ENCODE data around the gene ILDR2. TPM values are rescaled to one million over a fixed set of nuclear protein-coding genes. Genes with fewer than 3 reads are reported as not detected.

The ILDR2 gene
- total RNA-seq, 1 donor from 2014 or later, result 1.6 TPM

DNA sequence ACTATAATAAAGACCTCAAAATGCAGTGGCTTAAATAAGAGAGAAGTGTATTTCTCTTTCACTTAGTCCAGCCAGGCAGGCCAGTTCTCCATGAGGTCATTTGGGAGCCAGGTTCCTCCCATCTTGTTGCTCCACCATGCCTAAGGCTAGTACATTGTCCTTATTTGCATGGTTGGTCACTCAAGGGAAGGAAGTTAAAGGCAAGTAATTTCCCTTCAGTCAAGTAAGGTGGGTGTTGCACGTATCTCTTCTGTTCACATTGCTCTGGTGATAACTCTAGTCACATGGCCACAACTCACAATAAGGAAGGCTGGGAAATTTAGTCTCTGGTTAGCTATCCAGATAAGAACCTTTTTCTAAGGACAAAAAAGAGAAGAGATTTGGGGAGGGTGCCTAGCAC lies 72.1 kb downstream of the ILDR2 start:
- ATAC-seq (peak; percentile 54 to 73), DNase-seq (no peak)

DNA sequence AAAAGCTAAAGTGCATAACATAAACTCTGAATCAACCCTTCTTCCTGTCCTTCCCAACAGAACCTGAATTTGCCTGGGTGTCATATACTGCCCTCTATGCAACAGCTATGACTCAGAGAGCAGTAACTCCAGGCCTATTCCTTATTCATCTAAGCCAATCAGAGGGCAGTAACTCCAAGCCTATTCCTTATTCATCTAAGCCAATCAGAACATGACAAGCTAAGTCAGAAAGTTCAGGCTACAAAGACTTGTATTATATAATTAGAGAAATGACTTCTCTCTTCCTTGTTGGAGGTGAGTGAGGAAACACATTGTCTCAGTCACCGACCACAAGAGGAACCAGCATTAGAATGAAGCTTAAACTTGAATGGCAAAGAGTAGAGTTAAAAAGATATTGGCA lies 73.1 kb downstream of the ILDR2 start:
- TF ChIP-seq, protein P1, sequence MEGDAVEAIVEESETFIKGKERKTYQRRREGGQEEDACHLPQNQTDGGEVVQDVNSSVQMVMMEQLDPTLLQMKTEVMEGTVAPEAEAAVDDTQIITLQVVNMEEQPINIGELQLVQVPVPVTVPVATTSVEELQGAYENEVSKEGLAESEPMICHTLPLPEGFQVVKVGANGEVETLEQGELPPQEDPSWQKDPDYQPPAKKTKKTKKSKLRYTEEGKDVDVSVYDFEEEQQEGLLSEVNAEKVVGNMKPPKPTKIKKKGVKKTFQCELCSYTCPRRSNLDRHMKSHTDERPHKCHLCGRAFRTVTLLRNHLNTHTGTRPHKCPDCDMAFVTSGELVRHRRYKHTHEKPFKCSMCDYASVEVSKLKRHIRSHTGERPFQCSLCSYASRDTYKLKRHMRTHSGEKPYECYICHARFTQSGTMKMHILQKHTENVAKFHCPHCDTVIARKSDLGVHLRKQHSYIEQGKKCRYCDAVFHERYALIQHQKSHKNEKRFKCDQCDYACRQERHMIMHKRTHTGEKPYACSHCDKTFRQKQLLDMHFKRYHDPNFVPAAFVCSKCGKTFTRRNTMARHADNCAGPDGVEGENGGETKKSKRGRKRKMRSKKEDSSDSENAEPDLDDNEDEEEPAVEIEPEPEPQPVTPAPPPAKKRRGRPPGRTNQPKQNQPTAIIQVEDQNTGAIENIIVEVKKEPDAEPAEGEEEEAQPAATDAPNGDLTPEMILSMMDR (IDR thresholded peaks at IDR 0.05), result no peak
- ATAC-seq, result peak; percentile 81 to 88
- Histone ChIP-seq H3K36me3 (no peaks in the 10 kb centered on the region), H3K4me3 (no peak overlapping the region), H3K9me3 (peaks cover 4% of the 10 kb centered on the region), H3K4me1 (no peaks in the 10 kb centered on the region), H3K27ac (no peak overlapping the region), H3K27me3 (ENCODE audit: low read depth) (no peaks in the 10 kb centered on the region)
- no peak for DNase-seq
- intact Hi-C loops (cut with DNase I), result no loop called here

More for the DNA sequence above, 72.1 kb downstream of the ILDR2 start:
- H3K4me3 ChIP-seq, result no peak overlapping the region
- H3K36me3 ChIP-seq, result no peaks in the 10 kb centered on the region
- TF ChIP-seq, protein P1 (IDR thresholded peaks at IDR 0.05), result no peak
- no peaks in the 10 kb centered on the region for H3K27me3 ChIP-seq (ENCODE audit: low read depth)
- no peak overlapping the region for H3K27ac ChIP-seq
- no peaks in the 10 kb centered on the region for H3K9me3 ChIP-seq
- H3K4me1 ChIP-seq, result no peaks in the 10 kb centered on the region
- intact Hi-C loops (cut with DNase I), result no loop called here

DNA sequence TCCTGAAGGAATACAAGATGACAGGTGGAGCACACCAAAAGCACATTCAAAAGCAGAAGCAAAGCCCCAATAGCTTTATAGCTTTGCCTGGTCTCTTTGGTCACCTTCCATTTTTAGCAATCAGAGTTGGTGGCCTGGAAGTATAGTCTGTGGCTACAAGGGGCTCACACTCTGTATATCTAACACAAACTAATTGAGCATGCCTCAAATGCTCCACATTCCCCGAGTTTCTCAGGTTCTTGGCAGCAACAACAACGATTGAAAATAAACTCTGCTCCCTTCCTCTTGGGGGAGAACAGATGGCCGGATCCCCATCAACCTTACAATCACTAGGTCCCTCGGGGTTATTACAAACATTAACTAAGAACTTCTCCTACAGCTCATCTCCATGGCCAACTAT lies 74.4 kb downstream of the ILDR2 start:
- Histone ChIP-seq H3K27me3 (ENCODE audit: low read depth) (no peaks in the 10 kb centered on the region), H3K9me3 (peaks cover 5% of the 10 kb centered on the region), H3K27ac (no peak overlapping the region), H3K36me3 (no peaks in the 10 kb centered on the region), H3K4me1 (no peaks in the 10 kb centered on the region), H3K4me3 (no peak overlapping the region)
- TF ChIP-seq, protein P1 (IDR thresholded peaks at IDR 0.05), result no peak
- ATAC-seq (no peak), DNase-seq (no peak)
- intact Hi-C loops (cut with DNase I), result no loop called here

DNA sequence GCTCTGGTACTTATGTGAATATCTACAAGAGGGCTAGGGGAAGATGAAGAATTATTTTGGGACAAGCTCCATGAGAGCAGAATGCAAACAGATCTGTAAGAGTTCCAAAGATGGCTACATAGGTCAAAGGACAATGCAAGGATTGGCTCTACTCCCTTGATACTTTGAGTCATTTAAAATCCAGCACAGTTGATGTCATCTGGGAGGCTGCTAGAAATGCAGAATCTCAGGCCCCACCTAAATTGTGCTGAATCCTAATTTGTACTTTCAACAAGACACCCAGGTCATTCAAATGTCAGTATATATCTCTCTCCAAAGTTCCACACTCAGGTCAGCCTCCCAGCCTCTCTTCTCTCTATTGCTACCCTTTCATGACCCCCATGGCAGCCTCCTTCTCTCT lies 75.6 kb downstream of the ILDR2 start:
- no peak for DNase-seq
- Histone ChIP-seq H3K4me1 (no peaks in the 10 kb centered on the region), H3K4me3 (no peak overlapping the region), H3K27me3 (ENCODE audit: low read depth) (no peaks in the 10 kb centered on the region), H3K36me3 (no peaks in the 10 kb centered on the region), H3K9me3 (peaks cover 5% of the 10 kb centered on the region), H3K27ac (no peak overlapping the region)
- ATAC-seq, result no peak
- TF ChIP-seq, protein P1 (IDR thresholded peaks at IDR 0.05), result no peak
- intact Hi-C loops (cut with DNase I), result no loop called here

DNA sequence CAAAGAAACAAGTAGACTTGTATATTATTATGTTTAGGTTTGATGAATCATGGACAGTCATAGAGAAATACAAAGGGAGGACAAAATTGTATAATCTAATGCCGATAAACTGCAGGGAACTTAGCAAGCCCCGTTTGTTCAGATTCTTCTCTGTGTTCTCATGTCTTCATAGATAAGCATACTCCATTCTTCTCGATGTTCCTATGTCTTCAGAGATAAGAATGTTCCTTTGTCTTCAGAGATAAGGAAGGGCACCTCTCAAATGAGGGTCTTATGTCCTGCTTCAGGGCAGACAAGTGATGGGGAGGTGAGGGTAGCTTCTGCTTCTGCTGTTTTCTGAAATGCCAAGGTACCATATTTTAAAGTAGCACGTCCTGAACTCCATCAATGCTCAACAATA lies 79.6 kb downstream of the ILDR2 start:
- DNase-seq (no peak), ATAC-seq (no peak)
- Histone ChIP-seq H3K4me1 (no peaks in the 10 kb centered on the region), H3K27ac (no peak overlapping the region), H3K9me3 (peaks cover 5% of the 10 kb centered on the region), H3K27me3 (ENCODE audit: low read depth) (no peaks in the 10 kb centered on the region), H3K36me3 (no peaks in the 10 kb centered on the region), H3K4me3 (no peak overlapping the region)
- intact Hi-C loops (cut with DNase I), result no loop called here
- TF ChIP-seq, protein P1 (IDR thresholded peaks at IDR 0.05), result no peak

DNA sequence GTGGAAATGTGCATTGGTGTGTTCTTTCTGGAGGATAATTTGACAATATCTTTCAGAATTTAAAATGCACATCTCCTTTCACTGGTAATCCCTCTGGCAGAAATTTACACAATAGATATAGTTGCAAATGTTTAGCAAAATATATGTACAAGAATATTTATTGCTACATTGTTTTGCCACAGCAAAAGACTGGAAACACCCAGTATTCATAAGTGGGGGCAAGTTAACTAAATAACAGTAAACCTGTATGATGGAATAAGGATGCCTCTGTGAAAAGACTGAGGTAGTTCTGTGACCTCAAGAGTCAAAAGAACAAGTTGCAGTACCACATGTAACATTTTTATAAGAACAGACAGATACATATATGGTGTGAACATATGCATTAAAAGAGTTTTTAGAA lies 85.6 kb downstream of the ILDR2 start:
- TF ChIP-seq, protein P1 (IDR thresholded peaks at IDR 0.05), result no peak
- no peak for DNase-seq
- no peak overlapping the region for H3K27ac ChIP-seq
- ATAC-seq, result no peak
- no peaks in the 10 kb centered on the region for H3K4me1 ChIP-seq
- intact Hi-C loops (cut with DNase I), result no loop called here
- no peaks in the 10 kb centered on the region for H3K36me3 ChIP-seq
- H3K9me3 ChIP-seq, result no peaks in the 10 kb centered on the region
- peaks cover 10% of the 10 kb centered on the region for H3K27me3 ChIP-seq (ENCODE audit: low read depth)
- H3K4me3 ChIP-seq, result no peak overlapping the region

Data from lower lobe of right lung (tissue), 2 donors.